Activated naive CD8-positive, alpha-beta T cell (primary cell): ENCODE data around the gene SBNO1.
A peak's percentile ranks its signal among the peaks of the same experiment; 100 is the strongest.
"Not testable (repeated sequence)": the region's sequence is repeated elsewhere in the genome, so short reads cannot be mapped to it uniquely, and the experiment has no call there.

Source experiments
- H3K27ac Mint-ChIP-seq: one replicate; pipeline ENCODE4 v1.8.0; 2021; ENCODE audit warnings: mixed read lengths
- H3K27me3 Mint-ChIP-seq: one replicate; pipeline ENCODE4 v1.8.0; 2021; ENCODE audit warnings: mixed read lengths
- H3K36me3 Mint-ChIP-seq: one replicate; pipeline ENCODE4 v1.8.0; 2021; ENCODE audit warnings: mixed read lengths
- H3K4me1 Mint-ChIP-seq: one replicate; pipeline ENCODE4 v1.8.0; 2021; ENCODE audit warnings: low read depth, mixed read lengths
- H3K4me3 Mint-ChIP-seq: one replicate; pipeline ENCODE4 v1.8.0; 2021; ENCODE audit warnings: mild to moderate bottlenecking, mixed read lengths
- H3K9me3 Mint-ChIP-seq: one replicate; pipeline ENCODE4 v1.8.0; 2021; ENCODE audit warnings: low read depth, mixed read lengths

The SBNO1 gene

GRCh38 chr12:123371667-123372368 is 7.2 kb upstream of the SBNO1 start:
- H3K9me3 Mint-ChIP-seq, H3K36me3 Mint-ChIP-seq, H3K27me3 Mint-ChIP-seq, H3K4me3 Mint-ChIP-seq, H3K27ac Mint-ChIP-seq, H3K4me1 Mint-ChIP-seq: not testable (repeated sequence)

GRCh38 chr12:123369229-123369628 is 4.6 kb upstream of the SBNO1 start:
- H3K9me3 Mint-ChIP-seq = no peaks in the 10 kb centered on the region
- H3K4me1 Mint-ChIP-seq = peaks cover 3% of the 10 kb centered on the region
- no peak overlapping the region for H3K4me3 Mint-ChIP-seq
- no peak overlapping the region for H3K27ac Mint-ChIP-seq
- H3K27me3 Mint-ChIP-seq = no peaks in the 10 kb centered on the region
- H3K36me3 Mint-ChIP-seq = no peaks in the 10 kb centered on the region

- H3K4me1 Mint-ChIP-seq, H3K27me3 Mint-ChIP-seq, H3K9me3 Mint-ChIP-seq, H3K36me3 Mint-ChIP-seq, H3K4me3 Mint-ChIP-seq, H3K27ac Mint-ChIP-seq: not testable (repeated sequence)
These were observed 3.8 kb upstream of the SBNO1 start for GRCh38 chr12:123368431-123368830.

- H3K4me3 Mint-ChIP-seq = no peak overlapping the region
- H3K27ac Mint-ChIP-seq = peak overlapping the region; percentile 73
- H3K27me3 Mint-ChIP-seq = no peaks in the 10 kb centered on the region
- H3K4me1 Mint-ChIP-seq = peaks cover 13% of the 10 kb centered on the region
- no peaks in the 10 kb centered on the region for H3K36me3 Mint-ChIP-seq
- H3K9me3 Mint-ChIP-seq = no peaks in the 10 kb centered on the region
These were observed 2.9 kb upstream of the SBNO1 start for GRCh38 chr12:123367511-123367910.

GRCh38 chr12:123365025-123365917 is 624 bp upstream of the SBNO1 start:
- Mint-ChIP-seq H3K36me3 (no peaks in the 10 kb centered on the region), H3K27ac (peak overlapping the region; percentile 98), H3K4me1 (peaks cover 23% of the 10 kb centered on the region), H3K27me3 (no peaks in the 10 kb centered on the region), H3K4me3 (peak overlapping the region; percentile 92), H3K9me3 (no peaks in the 10 kb centered on the region)

GRCh38 chr12:123363740-123364531 is 711 bp downstream of the SBNO1 start:
- Mint-ChIP-seq H3K36me3 (no peaks in the 10 kb centered on the region), H3K9me3 (no peaks in the 10 kb centered on the region), H3K27me3 (no peaks in the 10 kb centered on the region), H3K4me1 (peaks cover 27% of the 10 kb centered on the region), H3K27ac (peak overlapping the region; percentile 94), H3K4me3 (peak overlapping the region; percentile 94)

- Mint-ChIP-seq H3K9me3 (no peaks in the 10 kb centered on the region), H3K4me3 (peak overlapping the region; percentile 94), H3K4me1 (peaks cover 27% of the 10 kb centered on the region), H3K27ac (peak overlapping the region; percentile 94), H3K36me3 (no peaks in the 10 kb centered on the region), H3K27me3 (no peaks in the 10 kb centered on the region)
These were observed 1.3 kb downstream of the SBNO1 start for GRCh38 chr12:123363390-123363739.

GRCh38 chr12:123358035-123358434 is 6.6 kb downstream of the SBNO1 start:
- H3K4me1 Mint-ChIP-seq = peaks cover 55% of the 10 kb centered on the region
- H3K4me3 Mint-ChIP-seq = no peak overlapping the region
- H3K27me3 Mint-ChIP-seq = no peaks in the 10 kb centered on the region
- H3K36me3 Mint-ChIP-seq = peaks cover 3% of the 10 kb centered on the region
- no peak overlapping the region for H3K27ac Mint-ChIP-seq
- H3K9me3 Mint-ChIP-seq = no peaks in the 10 kb centered on the region

GRCh38 chr12:123356159-123356670 is 8.4 kb downstream of the SBNO1 start:
- peaks cover 64% of the 10 kb centered on the region for H3K4me1 Mint-ChIP-seq
- H3K27me3 Mint-ChIP-seq = no peaks in the 10 kb centered on the region
- peaks cover 6% of the 10 kb centered on the region for H3K36me3 Mint-ChIP-seq
- no peak overlapping the region for H3K4me3 Mint-ChIP-seq
- H3K9me3 Mint-ChIP-seq = no peaks in the 10 kb centered on the region
- no peak overlapping the region for H3K27ac Mint-ChIP-seq

- peaks cover 6% of the 10 kb centered on the region for H3K36me3 Mint-ChIP-seq
- no peaks in the 10 kb centered on the region for H3K9me3 Mint-ChIP-seq
- H3K27me3 Mint-ChIP-seq = no peaks in the 10 kb centered on the region
- peak overlapping the region; percentile 47 for H3K4me3 Mint-ChIP-seq
- peak overlapping the region; percentile 54 for H3K27ac Mint-ChIP-seq
- peaks cover 61% of the 10 kb centered on the region for H3K4me1 Mint-ChIP-seq
These were observed 10.0 kb downstream of the SBNO1 start for GRCh38 chr12:123354600-123354999.

- Mint-ChIP-seq H3K4me1 (peaks cover 47% of the 10 kb centered on the region), H3K27ac (peak overlapping the region; percentile 72), H3K4me3 (no peak overlapping the region), H3K36me3 (peaks cover 6% of the 10 kb centered on the region), H3K9me3 (no peaks in the 10 kb centered on the region), H3K27me3 (no peaks in the 10 kb centered on the region)
These were observed 13.3 kb downstream of the SBNO1 start for GRCh38 chr12:123351349-123351748.

- Mint-ChIP-seq H3K27me3 (no peaks in the 10 kb centered on the region), H3K36me3 (peaks cover 5% of the 10 kb centered on the region), H3K4me3 (no peak overlapping the region), H3K9me3 (no peaks in the 10 kb centered on the region), H3K27ac (no peak overlapping the region), H3K4me1 (peaks cover 14% of the 10 kb centered on the region)
These were observed 17.7 kb downstream of the SBNO1 start for GRCh38 chr12:123346946-123347345.

GRCh38 chr12:123344086-123344485 is 20.6 kb downstream of the SBNO1 start:
- Mint-ChIP-seq H3K4me1 (peaks cover 4% of the 10 kb centered on the region), H3K4me3 (no peak overlapping the region), H3K27me3 (no peaks in the 10 kb centered on the region), H3K9me3 (no peaks in the 10 kb centered on the region), H3K27ac (no peak overlapping the region), H3K36me3 (peaks cover 8% of the 10 kb centered on the region)

- Mint-ChIP-seq H3K4me3 (no peak overlapping the region), H3K36me3 (peaks cover 6% of the 10 kb centered on the region), H3K9me3 (no peaks in the 10 kb centered on the region), H3K27ac (no peak overlapping the region), H3K27me3 (no peaks in the 10 kb centered on the region), H3K4me1 (peaks cover 12% of the 10 kb centered on the region)
These were observed 27.6 kb downstream of the SBNO1 start for GRCh38 chr12:123337070-123337469.

GRCh38 chr12:123336530-123336929 is 28.1 kb downstream of the SBNO1 start:
- Mint-ChIP-seq H3K27me3 (no peaks in the 10 kb centered on the region), H3K27ac (no peak overlapping the region), H3K9me3 (no peaks in the 10 kb centered on the region), H3K36me3 (peaks cover 6% of the 10 kb centered on the region), H3K4me3 (no peak overlapping the region), H3K4me1 (peaks cover 12% of the 10 kb centered on the region)
